HT-29 (cell line): ENCODE data around the gene BABAM2. TPM values are rescaled to one million over a fixed set of nuclear protein-coding genes. Genes with fewer than 3 reads are reported as not detected.

Experiments used
- DNase-seq: peaks from one replicate; pipeline ENCODE4 v3.0.0-alpha.2; 2015; ENCODE audit warnings: low spot score
- total RNA-seq: library from RNA; depleted of rRNA; stranded (reverse); fragments of >200 nt; shearing (Covaris generic); gene quantifications from 2 replicates; pipeline ENCODE4 v1.2.3, GENCODE V29; 2014

The BABAM2 gene
- total RNA-seq, 1 experiment from 2014 or later = 7.0 TPM

- DNase-seq = no peak
Measured at GRCh38 chr2:27911458-27912210, 21.1 kb downstream of the BABAM2 start.

- DNase-seq = no peak
Measured at GRCh38 chr2:27912512-27912911, 22.0 kb downstream of the BABAM2 start.

GRCh38 chr2:27914041-27914804 is 23.7 kb downstream of the BABAM2 start:
- DNase-seq = no peak

- DNase-seq = no peak
Measured at GRCh38 chr2:27914805-27915175, 24.3 kb downstream of the BABAM2 start.

- no peak for DNase-seq
Measured at GRCh38 chr2:27915191-27915590, 24.7 kb downstream of the BABAM2 start.

- DNase-seq = no peak
Measured at GRCh38 chr2:27915874-27916273, 25.3 kb downstream of the BABAM2 start.

- peak; percentile 28 for DNase-seq
Measured at GRCh38 chr2:27916293-27916995, 25.9 kb downstream of the BABAM2 start.

GRCh38 chr2:27920148-27920885 is 29.8 kb downstream of the BABAM2 start:
- peak; percentile 50 for DNase-seq

GRCh38 chr2:27921424-27921823 is 30.9 kb downstream of the BABAM2 start:
- no peak for DNase-seq

GRCh38 chr2:27921880-27922547 is 31.5 kb downstream of the BABAM2 start:
- DNase-seq = peak; percentile 71

GRCh38 chr2:27922842-27923241 is 32.3 kb downstream of the BABAM2 start:
- DNase-seq = no peak

- DNase-seq = no peak
Measured at GRCh38 chr2:27925766-27926472, 35.4 kb downstream of the BABAM2 start.

- DNase-seq = peak; percentile 35
Measured at GRCh38 chr2:27929916-27930486, 39.5 kb downstream of the BABAM2 start.

GRCh38 chr2:27931361-27931950 is 40.9 kb downstream of the BABAM2 start:
- peak; percentile 30 for DNase-seq

- DNase-seq = peak; percentile 34
Measured at GRCh38 chr2:27932396-27932795, 41.9 kb downstream of the BABAM2 start.

GRCh38 chr2:27935026-27935425 is 44.5 kb downstream of the BABAM2 start:
- DNase-seq = no peak

- DNase-seq = no peak
Measured at GRCh38 chr2:27940090-27940671, 49.7 kb downstream of the BABAM2 start.

GRCh38 chr2:27940982-27941381 is 50.5 kb downstream of the BABAM2 start:
- DNase-seq = no peak
